SJCRH30 (cell line): ENCODE results near the gene RARB. TPM values are rescaled to one million over a fixed set of nuclear protein-coding genes. Genes with fewer than 3 reads are reported as not detected.

Experiments
- DNase-seq, 2 experiments: peaks; one replicate each; pipeline ENCODE4 v3.0.0-alpha.2; 2015 to 2020
- H3K27ac ChIP-seq: fragments of 250-450 bp; sonication (Bioruptor Pico); 2 replicates; pipeline ENCODE4 v1.5.1; 2020; ENCODE audit warnings: mild to moderate bottlenecking, moderate library complexity
- H3K27me3 ChIP-seq: fragments of 250-450 bp; sonication (Bioruptor Pico); 2 replicates; pipeline ENCODE4 v1.5.1; 2020; ENCODE audit warnings: mild to moderate bottlenecking, moderate library complexity
- H3K36me3 ChIP-seq: fragments of 250-450 bp; sonication (Bioruptor Pico); 2 replicates; pipeline ENCODE4 v1.5.1; 2020; ENCODE audit warnings: mild to moderate bottlenecking, moderate library complexity
- H3K4me1 ChIP-seq: fragments of 250-450 bp; sonication (Bioruptor Pico); 2 replicates; pipeline ENCODE4 v1.5.1; 2020; ENCODE audit warnings: mild to moderate bottlenecking, moderate library complexity
- H3K4me3 ChIP-seq: fragments of 250-450 bp; sonication (Bioruptor Pico); 2 replicates; pipeline ENCODE4 v1.5.1; 2020; ENCODE audit warnings: mild to moderate bottlenecking, moderate library complexity
- H3K9me3 ChIP-seq: fragments of 250-450 bp; sonication (Bioruptor Pico); replicated peaks from 2 replicates; pipeline ENCODE4 v1.5.1; 2020; ENCODE audit warnings: mild to moderate bottlenecking, moderate library complexity
- total RNA-seq: library from RNA; depleted of rRNA; stranded (reverse); fragments of >200 nt; shearing (Covaris generic); gene quantifications from 2 replicates; pipeline ENCODE4 v1.2.3, GENCODE V29; 2014

Gene RARB
- total RNA-seq, 1 experiment from 2014 or later = 0.18 TPM

DNA sequence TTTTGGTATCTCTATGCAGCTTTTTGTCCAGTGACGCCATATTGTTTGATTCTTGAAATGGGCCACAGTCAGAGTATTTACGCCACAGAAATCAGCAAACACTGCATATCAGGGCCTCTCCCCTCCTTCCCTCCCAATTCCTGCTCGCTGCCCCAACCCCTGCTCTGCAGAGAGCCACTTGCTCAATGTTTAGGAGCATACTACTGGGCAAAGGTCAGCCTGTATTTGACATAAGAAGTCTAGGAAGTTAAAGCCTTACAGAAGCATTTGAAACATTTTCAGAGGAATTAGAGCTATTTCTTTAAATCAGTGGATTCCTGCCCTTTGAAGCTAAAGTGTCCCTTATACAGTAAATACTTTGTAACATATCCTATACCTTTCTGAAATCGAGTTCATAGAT is 17.4 kb upstream of the RARB start:
- Histone ChIP-seq H3K4me1 (no peaks in the 10 kb centered on the region), H3K27ac (no peak overlapping the region), H3K9me3 (no peaks in the 10 kb centered on the region), H3K4me3 (no peak overlapping the region), H3K27me3 (0 out of 2 replicates have a peak, but pooled peaks cover 5% of the 10 kb centered on the region), H3K36me3 (no peaks in the 10 kb centered on the region)
- DNase-seq = no peak

DNA sequence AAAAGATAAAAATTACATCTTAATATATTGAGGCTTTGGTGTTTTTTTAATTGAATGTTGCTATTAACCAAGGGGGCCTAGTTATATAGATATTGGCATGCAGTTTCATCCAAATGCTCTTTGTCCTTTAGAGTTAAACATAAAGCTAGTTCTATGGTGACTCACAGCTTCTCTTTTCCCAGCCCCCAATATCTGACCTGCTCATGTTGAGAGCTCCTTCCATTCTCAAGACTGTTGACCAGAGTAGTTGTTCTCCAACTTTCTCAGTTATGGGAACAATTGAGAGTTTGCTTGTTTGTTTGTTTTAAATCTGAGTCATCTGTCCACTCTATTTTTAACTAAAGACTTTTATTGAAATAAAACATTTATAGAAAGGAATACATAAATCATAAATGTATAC is 15.8 kb upstream of the RARB start:
- H3K4me3 ChIP-seq = no peak overlapping the region
- 0 out of 2 replicates have a peak, but pooled peaks cover 5% of the 10 kb centered on the region for H3K27me3 ChIP-seq
- no peaks in the 10 kb centered on the region for H3K4me1 ChIP-seq
- no peaks in the 10 kb centered on the region for H3K9me3 ChIP-seq
- no peak for DNase-seq
- H3K36me3 ChIP-seq = no peaks in the 10 kb centered on the region
- H3K27ac ChIP-seq = no peak overlapping the region

DNA sequence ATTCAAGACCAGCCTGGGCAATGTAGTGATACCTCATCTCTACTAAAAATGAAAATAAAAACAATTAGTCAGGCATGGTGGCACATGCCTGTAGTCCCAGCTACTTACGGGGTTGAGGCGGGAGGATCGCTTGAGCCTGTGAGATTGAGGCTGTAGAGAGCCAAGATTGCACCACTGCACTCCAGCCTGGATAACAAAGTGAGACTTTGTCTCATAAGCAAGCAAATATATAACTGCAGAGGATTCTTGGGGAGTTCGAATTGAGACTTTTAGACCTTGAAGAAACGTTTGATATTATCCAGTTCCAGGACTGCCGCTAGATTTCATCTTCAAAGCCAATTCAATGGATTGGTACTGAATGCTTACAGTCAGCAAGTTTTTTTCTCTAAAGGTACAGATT is 11.9 kb upstream of the RARB start:
- no peaks in the 10 kb centered on the region for H3K4me1 ChIP-seq
- no peaks in the 10 kb centered on the region for H3K36me3 ChIP-seq
- 0 out of 2 replicates have a peak, but pooled peaks cover 5% of the 10 kb centered on the region for H3K27me3 ChIP-seq
- DNase-seq = no peak
- H3K9me3 ChIP-seq = no peaks in the 10 kb centered on the region
- no peak overlapping the region for H3K27ac ChIP-seq
- H3K4me3 ChIP-seq = no peak overlapping the region

DNA sequence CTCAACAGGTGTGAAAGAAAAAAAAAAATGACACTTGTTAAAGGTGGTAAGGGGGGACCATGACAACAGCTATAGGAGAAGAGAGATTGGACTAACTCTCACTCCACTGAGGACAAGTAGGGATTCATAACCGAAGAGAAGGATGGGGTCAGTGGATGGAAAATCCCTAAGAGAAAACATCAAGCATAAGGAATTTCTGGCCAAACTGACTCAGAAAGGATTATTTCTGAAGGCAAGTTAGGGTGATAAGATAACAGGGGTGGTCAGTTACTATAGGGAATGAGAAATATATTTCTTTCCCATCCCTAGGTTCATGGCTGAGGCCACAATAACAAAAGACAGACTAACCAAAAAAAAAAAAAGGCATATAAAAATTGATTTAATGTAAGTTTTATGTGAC is 9.5 kb upstream of the RARB start:
- H3K27ac ChIP-seq = no peak overlapping the region
- no peaks in the 10 kb centered on the region for H3K4me1 ChIP-seq
- H3K4me3 ChIP-seq = no peak overlapping the region
- no peaks in the 10 kb centered on the region for H3K27me3 ChIP-seq
- no peaks in the 10 kb centered on the region for H3K9me3 ChIP-seq
- H3K36me3 ChIP-seq = no peaks in the 10 kb centered on the region
- no peak for DNase-seq

DNA sequence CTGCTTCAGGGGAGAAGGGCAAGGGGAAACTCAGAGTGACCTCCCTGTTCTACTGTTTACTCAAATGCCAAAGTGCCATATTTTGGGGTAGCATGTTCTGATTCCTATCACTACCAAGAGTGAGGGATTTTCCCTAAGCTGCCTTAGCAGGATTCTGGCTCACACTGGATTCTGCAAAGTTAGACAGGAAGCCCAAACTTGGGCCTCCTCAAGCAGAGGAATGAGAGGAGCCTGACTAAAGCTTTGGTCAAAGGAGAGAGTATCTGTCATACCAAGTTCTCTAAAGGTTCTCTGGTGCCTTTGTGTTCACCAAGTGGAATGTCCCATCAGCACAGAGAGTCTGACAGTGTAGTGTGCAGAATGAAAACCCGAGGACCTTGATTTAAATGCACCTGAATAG is 8.8 kb upstream of the RARB start:
- Histone ChIP-seq H3K27ac (no peak overlapping the region), H3K27me3 (no peaks in the 10 kb centered on the region), H3K4me1 (no peaks in the 10 kb centered on the region), H3K36me3 (no peaks in the 10 kb centered on the region), H3K9me3 (no peaks in the 10 kb centered on the region), H3K4me3 (no peak overlapping the region)
- DNase-seq = no peak

DNA sequence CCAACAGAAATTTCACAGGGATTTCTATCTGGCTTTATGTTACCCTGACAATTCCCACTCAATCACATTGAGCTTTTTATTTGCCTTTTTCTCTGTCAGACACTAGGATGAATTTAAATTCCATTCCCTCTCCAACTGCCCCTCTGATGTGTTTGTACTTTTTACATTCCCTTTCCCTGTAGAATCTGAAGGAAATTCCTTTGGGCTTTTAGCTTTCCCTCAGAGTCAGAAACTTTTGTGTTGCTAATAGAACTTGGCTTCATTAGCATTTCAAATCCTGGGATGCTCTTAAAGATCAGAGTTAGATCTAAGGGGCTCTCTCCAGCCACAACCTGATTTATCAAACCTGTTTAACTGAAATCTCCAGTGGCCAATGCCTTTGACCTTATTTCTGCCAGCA is 7.9 kb upstream of the RARB start:
- no peak for DNase-seq
- Histone ChIP-seq H3K27me3 (no peaks in the 10 kb centered on the region; the same call in 1 of the 2 replicates), H3K4me1 (no peaks in the 10 kb centered on the region), H3K27ac (no peak overlapping the region), H3K36me3 (no peaks in the 10 kb centered on the region), H3K9me3 (no peaks in the 10 kb centered on the region), H3K4me3 (no peak overlapping the region)

DNA sequence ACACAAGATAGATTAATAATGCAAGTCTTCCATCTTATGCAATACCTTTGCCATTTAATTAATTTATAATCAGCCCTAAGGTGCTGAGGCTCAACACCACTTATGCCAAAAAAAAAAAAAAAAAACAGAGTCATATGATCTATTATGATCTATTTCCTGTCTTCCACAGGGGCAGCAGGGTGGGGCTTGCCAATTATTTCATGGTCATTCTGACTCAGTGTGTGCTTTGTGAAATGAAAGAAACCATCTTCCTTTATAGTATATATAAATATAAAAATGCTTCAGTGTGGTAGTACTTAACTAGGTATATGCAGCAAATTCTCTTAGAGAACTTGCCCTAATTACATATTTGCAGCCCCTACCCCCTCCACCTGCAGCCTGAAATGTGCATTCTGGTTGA is 7.2 kb upstream of the RARB start:
- no peaks in the 10 kb centered on the region; the same call in 1 of the 2 replicates for H3K27me3 ChIP-seq
- no peaks in the 10 kb centered on the region for H3K9me3 ChIP-seq
- no peak overlapping the region for H3K27ac ChIP-seq
- no peak for DNase-seq
- H3K4me1 ChIP-seq = no peaks in the 10 kb centered on the region
- no peaks in the 10 kb centered on the region for H3K36me3 ChIP-seq
- no peak overlapping the region for H3K4me3 ChIP-seq

DNA sequence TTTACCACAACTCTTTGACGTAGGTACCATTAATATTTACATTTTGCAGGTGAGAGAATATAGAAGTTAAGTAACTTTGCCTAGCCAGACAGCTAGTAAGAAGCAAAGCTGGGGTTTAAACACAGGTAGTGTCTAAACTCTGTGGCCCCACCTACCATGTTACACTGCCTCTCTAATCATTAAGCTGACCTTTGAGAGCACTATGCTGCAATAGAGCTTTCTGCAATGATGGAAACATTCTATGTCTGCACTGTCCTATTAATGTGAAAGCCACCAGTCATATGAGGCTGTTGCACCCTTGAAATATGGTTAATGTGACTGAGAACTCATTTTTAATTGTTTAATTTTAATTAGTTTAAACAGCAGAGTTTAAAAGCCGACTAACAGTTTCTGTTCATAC is 6.3 kb upstream of the RARB start:
- no peaks in the 10 kb centered on the region for H3K36me3 ChIP-seq
- no peak overlapping the region for H3K4me3 ChIP-seq
- H3K27me3 ChIP-seq = no peaks in the 10 kb centered on the region; the same call in 1 of the 2 replicates
- H3K27ac ChIP-seq = no peak overlapping the region
- H3K9me3 ChIP-seq = no peaks in the 10 kb centered on the region
- no peak for DNase-seq
- H3K4me1 ChIP-seq = no peaks in the 10 kb centered on the region

DNA sequence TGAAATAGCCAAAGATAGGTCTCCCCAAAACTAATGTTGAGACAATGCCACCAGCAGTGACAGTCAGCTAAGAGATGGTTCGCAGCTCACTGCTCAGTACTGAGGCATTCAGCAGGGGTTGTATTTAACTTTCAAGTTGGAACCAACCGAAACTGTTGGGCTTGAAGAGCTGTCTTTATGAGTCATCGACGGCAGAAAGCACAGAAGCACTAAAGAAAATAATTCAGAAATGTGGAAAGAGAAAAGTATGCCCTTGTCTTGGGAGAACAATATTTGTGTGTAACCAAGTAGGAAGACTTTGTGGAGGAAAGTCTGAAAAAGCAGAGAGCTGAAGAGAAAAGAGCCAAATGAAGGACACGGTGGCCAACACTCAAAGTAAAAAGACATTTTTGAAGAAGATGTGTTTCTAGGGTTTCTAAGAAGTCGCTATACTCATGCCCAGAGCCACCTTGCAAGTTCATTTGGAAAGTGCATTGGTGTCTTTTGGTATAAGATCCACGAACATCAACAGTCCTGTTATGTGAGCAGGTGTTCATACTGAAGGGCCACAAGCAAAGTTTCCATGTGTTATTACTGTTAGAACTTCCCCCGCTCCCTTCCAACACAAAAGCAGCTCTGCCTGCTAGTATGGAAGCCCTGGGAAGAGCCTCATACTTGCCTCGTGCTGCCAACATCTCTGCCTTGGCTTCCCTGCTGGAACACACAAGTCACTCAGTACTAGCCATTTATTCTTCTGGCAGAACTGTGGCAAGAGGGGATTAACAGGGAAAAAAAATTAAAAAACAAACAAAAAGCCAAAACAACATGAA is 4.1 kb upstream of the RARB start:
- no peak for DNase-seq
- H3K36me3 ChIP-seq = no peaks in the 10 kb centered on the region
- no peak overlapping the region for H3K4me3 ChIP-seq
- peaks cover 15% of the 10 kb centered on the region for H3K27me3 ChIP-seq
- H3K4me1 ChIP-seq = no peaks in the 10 kb centered on the region
- no peak overlapping the region for H3K27ac ChIP-seq
- H3K9me3 ChIP-seq = no peaks in the 10 kb centered on the region

DNA sequence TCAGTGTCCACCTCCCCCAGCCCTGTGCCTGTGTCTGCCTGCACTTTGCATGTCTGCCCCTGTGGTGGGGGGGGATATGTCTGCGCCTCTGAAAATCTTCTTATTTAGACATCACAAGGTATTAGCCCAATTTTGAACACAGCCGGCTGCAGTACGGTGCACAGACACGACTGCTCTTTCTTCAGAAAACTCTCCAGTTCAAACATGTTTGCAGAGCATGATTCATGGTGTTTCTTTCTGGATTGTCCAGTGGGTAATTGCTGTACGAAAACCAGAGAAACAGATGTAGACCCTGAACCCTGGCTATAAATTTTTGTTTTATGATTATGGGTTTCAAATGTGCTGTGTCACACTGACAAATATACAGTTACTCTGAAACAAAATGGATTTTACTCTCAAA is 3.4 kb upstream of the RARB start:
- Histone ChIP-seq H3K4me1 (no peaks in the 10 kb centered on the region), H3K27ac (no peak overlapping the region), H3K4me3 (no peak overlapping the region), H3K36me3 (no peaks in the 10 kb centered on the region), H3K9me3 (no peaks in the 10 kb centered on the region), H3K27me3 (peaks cover 21% of the 10 kb centered on the region)
- no peak for DNase-seq

DNA sequence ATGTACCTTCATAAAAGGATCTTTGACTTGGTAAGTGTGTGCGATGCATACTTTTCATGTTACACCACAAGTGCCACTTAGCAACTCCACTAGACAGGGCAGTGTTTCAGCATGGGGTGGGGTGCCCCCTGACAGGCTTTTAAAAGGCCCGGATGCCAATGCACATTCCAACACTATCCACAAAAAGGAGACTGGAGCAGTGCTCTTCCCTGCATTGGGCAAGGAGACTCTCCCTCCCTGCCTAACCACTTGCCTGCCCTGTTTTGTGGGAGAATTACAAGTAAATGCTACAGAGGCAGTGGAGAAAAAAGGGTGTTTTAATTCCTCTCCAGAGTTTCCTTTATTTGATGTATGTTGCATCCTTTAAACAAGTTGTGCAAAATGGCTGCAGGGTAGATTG is 1.7 kb upstream of the RARB start:
- H3K4me3 ChIP-seq = no peak overlapping the region
- no peak overlapping the region for H3K27ac ChIP-seq
- H3K36me3 ChIP-seq = no peaks in the 10 kb centered on the region
- H3K9me3 ChIP-seq = no peaks in the 10 kb centered on the region
- no peak for DNase-seq
- peaks cover 26% of the 10 kb centered on the region for H3K27me3 ChIP-seq
- no peaks in the 10 kb centered on the region for H3K4me1 ChIP-seq

DNA sequence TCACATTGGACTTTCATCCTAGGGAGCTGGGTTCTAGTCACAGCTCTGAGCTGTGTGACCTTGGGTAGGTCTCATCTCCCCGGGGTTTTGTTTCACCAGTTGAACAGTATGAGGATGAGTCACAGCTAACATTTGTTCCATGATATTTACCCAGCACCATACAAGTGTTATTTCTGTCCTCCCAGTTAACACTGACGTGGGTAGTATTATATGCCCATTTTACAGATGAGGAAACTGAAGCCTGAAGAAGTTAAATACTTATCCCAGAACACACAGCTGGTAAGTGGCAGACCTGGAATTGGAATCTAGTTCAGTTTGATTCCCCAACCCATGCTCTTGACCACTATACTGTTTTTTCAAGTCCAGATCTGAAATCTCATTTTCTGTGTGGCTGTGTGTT is 908 bp upstream of the RARB start:
- Histone ChIP-seq H3K27me3 (peaks cover 26% of the 10 kb centered on the region), H3K4me1 (no peaks in the 10 kb centered on the region), H3K9me3 (no peaks in the 10 kb centered on the region), H3K4me3 (peak overlapping the region; percentile 50), H3K27ac (no peak overlapping the region), H3K36me3 (no peaks in the 10 kb centered on the region)
- DNase-seq = no peak

DNA sequence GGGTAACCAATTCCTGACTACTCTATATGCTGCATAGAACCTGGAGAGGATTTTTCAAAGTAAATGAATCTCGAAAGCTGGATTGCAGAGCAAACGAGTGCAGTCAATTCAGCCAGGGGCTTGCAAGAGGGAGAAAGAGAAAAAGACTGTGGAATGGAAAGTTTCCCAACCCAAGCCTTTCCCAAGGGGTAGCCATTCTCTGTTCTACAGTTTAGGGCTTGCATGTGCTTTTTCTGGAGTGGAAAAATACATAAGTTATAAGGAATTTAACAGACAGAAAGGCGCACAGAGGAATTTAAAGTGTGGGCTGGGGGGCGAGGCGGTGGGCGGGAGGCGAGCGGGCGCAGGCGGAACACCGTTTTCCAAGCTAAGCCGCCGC is 511 bp upstream of the RARB start:
- Histone ChIP-seq H3K27ac (no peak overlapping the region), H3K27me3 (peaks cover 26% of the 10 kb centered on the region), H3K4me1 (no peaks in the 10 kb centered on the region), H3K36me3 (no peaks in the 10 kb centered on the region), H3K4me3 (peak overlapping the region; percentile 50), H3K9me3 (no peaks in the 10 kb centered on the region)
- DNase-seq = peak in 1 of 2 experiments; percentile 18

DNA sequence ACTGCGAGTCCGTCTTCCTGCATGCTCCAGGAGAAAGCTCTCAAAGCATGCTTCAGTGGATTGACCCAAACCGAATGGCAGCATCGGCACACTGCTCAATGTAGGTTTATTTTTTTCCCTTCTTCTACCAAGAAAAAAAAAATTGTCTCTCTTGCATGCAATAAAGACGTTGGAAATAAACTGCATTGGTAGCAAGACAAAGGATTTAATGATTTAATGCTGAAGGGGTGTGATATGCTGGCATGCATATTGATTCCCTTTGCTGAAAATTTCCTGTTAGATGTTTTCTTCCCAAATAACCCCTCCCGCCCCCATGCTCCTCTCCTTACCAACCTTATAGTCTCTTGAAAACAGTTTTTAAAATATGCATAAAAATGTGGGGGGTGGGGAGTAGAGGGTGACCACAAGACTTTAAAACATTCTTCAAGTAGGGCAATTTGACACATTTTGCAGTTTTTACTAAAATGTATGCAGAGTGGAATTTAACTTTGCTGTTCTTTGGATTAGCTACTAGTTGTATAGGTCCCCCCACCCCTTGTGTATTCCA is 799 bp downstream of the RARB start:
- DNase-seq = no peak
- no peaks in the 10 kb centered on the region for H3K36me3 ChIP-seq
- H3K27me3 ChIP-seq = peaks cover 26% of the 10 kb centered on the region
- no peaks in the 10 kb centered on the region for H3K9me3 ChIP-seq
- H3K4me3 ChIP-seq = no peak overlapping the region
- no peaks in the 10 kb centered on the region for H3K4me1 ChIP-seq
- no peak overlapping the region for H3K27ac ChIP-seq

DNA sequence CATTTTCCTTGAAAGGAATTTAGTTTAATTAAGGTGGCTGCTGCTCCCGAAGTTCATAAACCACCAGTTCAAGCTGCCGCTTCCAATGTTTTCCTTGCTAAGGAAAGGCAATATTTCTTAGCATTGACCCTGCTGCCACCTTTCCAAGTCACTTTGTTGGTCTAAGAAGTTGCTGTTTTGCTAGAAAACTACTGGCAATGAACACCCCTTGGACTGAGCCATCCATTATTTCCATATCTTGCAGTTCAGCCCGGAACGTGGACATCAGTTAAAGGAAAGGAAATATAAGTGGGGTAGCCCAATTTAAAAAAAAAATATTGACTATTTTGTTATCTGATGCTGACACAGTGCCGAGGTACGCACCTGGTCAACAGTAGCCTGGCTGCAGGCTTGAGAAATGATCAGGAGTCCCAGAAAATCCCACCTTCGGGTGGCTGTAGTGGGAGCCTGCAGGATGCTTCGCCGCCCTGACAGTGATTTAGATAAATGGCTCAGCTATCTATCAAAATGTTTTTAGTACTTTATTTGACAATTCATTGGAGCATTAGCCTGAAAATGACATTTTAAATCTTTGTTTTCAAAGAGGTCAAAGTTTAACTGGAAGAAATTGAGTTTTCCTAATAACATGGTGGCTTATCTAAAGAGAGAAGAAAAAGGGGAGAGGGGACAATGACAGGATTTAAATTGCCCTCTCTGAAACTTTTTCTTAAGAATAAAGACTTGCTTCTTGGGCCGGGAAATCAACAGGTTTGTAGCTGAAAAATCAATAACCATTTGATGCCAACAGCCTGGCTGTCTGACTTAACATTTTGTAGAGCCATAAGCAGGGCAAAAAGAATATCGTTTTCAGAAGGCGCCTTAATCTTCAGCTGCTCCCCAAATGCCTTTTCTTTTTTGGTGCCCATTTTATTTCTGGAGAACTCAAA is 1.6 kb downstream of the RARB start:
- DNase-seq = no peak
- Histone ChIP-seq H3K4me1 (no peaks in the 10 kb centered on the region), H3K27ac (no peak overlapping the region), H3K9me3 (no peaks in the 10 kb centered on the region), H3K27me3 (peaks cover 26% of the 10 kb centered on the region), H3K4me3 (no peak overlapping the region), H3K36me3 (no peaks in the 10 kb centered on the region)
